OCI-LY7 (cell line): ENCODE results near the gene SP100. TPM values are rescaled to one million over a fixed set of nuclear protein-coding genes. Genes with fewer than 3 reads are reported as not detected.

ENCODE experiments used
- BruUV-seq: library from RNA; stranded (reverse); fragments of 400-500 nt; replicated peaks from 2 replicates; lab custom pipeline; 2021; lab: Mats Ljungman, UMichigan
- CTCF ChIA-PET: fragments of 300-600 bp; sonication (Branson Sonifier 250); formaldehyde crosslinking; loops from one replicate; lab custom pipeline; 2022; ENCODE audit warnings: antibody characterized with exemption; ENCODE audit not compliant: unreplicated experiment; lab: Charles Lee
- POLR2A ChIA-PET: fragments of 300-600 bp; sonication (Branson Sonifier 250); formaldehyde crosslinking; loops from one replicate; lab custom pipeline; 2022; ENCODE audit warnings: antibody characterized with exemption; lab: Charles Lee
- DNase-seq: peaks from one replicate; pipeline ENCODE4 v3.0.0-alpha.2; 2015; ENCODE audit warnings: low spot score
- H2AFZ ChIP-seq: fragments of 200-600 bp; sonication (generic), shearing (Covaris generic); 2 replicates; pipeline ENCODE4 v1.6.1; 2014; ENCODE audit warnings: mild to moderate bottlenecking, antibody characterized with exemption, low read length, moderate library complexity
- H3K27ac ChIP-seq: fragments of 200-600 bp; sonication (generic); 2 replicates; pipeline ENCODE4 v1.5.1; 2014; ENCODE audit warnings: mixed run types, low read depth, mild to moderate bottlenecking, moderate library complexity, low read length, inconsistent platforms; ENCODE audit not compliant: poor library complexity, severe bottlenecking
- H3K36me3 ChIP-seq: fragments of 200-600 bp; sonication (generic); 2 replicates; pipeline ENCODE4 v1.6.1; 2014; ENCODE audit warnings: mild to moderate bottlenecking, antibody characterized with exemption, low read length, moderate library complexity, mixed read lengths; ENCODE audit not compliant: insufficient read depth
- H3K4me1 ChIP-seq: fragments of 200-600 bp; sonication (generic); 2 replicates; pipeline ENCODE4 v1.5.1; 2014; ENCODE audit warnings: mild to moderate bottlenecking, low read length; ENCODE audit not compliant: insufficient read depth, poor library complexity, severe bottlenecking
- H3K4me2 ChIP-seq: fragments of 200-600 bp; sonication (generic); 2 replicates; pipeline ENCODE4 v1.6.1; 2014; ENCODE audit warnings: mild to moderate bottlenecking, low read length
- H3K4me3 ChIP-seq: fragments of 200-600 bp; sonication (generic); 2 replicates; pipeline ENCODE4 v1.5.1; 2014; ENCODE audit warnings: mild to moderate bottlenecking, low read depth, low read length; ENCODE audit not compliant: poor library complexity, severe bottlenecking
- H3K79me2 ChIP-seq: fragments of 200-600 bp; sonication (generic); 2 replicates; pipeline ENCODE4 v1.6.1; 2016; ENCODE audit warnings: low read depth, mild to moderate bottlenecking, low read length, moderate library complexity, mixed read lengths; ENCODE audit not compliant: insufficient read depth
- H3K9me2 ChIP-seq: fragments of 200-600 bp; sonication (generic); 2 replicates; pipeline ENCODE4 v1.6.1; 2016; ENCODE audit warnings: mild to moderate bottlenecking, low read length, mixed read lengths; ENCODE audit not compliant: insufficient read depth
- H3K9me3 ChIP-seq: fragments of 200-600 bp; sonication (generic); 2 replicates; pipeline ENCODE4 v1.6.1; 2014; ENCODE audit warnings: mild to moderate bottlenecking, mixed run types, low read length, mixed read lengths
- H4K20me1 ChIP-seq: fragments of 200-600 bp; sonication (generic); 2 replicates; pipeline ENCODE4 v1.6.1; 2014; ENCODE audit warnings: mild to moderate bottlenecking, antibody characterized with exemption, low read length, moderate library complexity, mixed read lengths; ENCODE audit not compliant: insufficient read depth
- CTCF ChIP-seq: fragments of 200-600 bp; sonication (generic); conservative IDR thresholded peaks from 2 replicates; pipeline ENCODE4 v1.5.1; 2014; ENCODE audit warnings: mild to moderate bottlenecking, antibody characterized with exemption, low read length, moderate library complexity, mixed read lengths
- EZH2phosphoT487 ChIP-seq: fragments of 200-600 bp; sonication (generic); IDR thresholded peaks from 2 replicates; pipeline ENCODE4 v1.6.1; 2018; ENCODE audit warnings: low read depth, borderline replicate concordance, mild to moderate bottlenecking, mixed run types, antibody characterized with exemption, low read length, moderate library complexity, mixed read lengths
- intact Hi-C: fragments of 100-400 bp; cut with micrococcal nuclease; formaldehyde crosslinking; loops from one replicate; pipeline ENCODE4 v1.10.0; 2022; ENCODE audit not compliant: unreplicated experiment
- total RNA-seq, 2 experiments: library from RNA; depleted of rRNA in 1 of 2; stranded (reverse); fragments of >200 nt in 1 of 2; shearing (Covaris generic) in 1 of 2; gene quantifications; 2 replicates each; pipeline ENCODE4 v1.2.3, GENCODE V29; 2014 to 2022

Gene SP100
- total RNA-seq, 2 experiments from 2014 or later, result 44.6 to 54.5 TPM

DNA sequence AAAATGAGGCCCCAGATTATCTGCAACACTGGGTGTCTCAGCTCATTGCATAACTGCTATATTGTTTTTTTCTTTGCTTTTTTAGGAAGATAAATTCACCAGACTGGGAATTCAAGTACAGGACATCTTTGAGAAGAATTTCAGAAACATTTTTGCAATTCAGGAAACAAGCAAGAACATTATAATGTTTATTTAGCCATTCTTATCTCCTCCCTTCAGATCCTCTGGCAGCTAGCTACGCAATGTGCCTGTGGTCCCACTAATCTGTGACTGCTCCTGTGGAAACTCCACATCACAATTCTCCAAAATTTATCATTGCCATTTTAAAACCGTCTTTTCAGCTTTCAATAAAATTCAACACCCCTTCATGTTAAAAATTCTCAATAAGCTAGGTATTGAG lies 126.8 kb downstream of the SP100 start:
- Histone ChIP-seq H3K9me3 (no peaks in the 10 kb centered on the region), H3K4me1 (peaks cover 2% of the 10 kb centered on the region), H4K20me1 (no peaks in the 10 kb centered on the region), H3K9me2 (no peaks in the 10 kb centered on the region), H3K36me3 (no peaks in the 10 kb centered on the region), H2AFZ (no peak overlapping the region), H3K4me2 (no peak overlapping the region), H3K79me2 (no peaks in the 10 kb centered on the region), H3K27ac (no peak overlapping the region), H3K4me3 (no peak overlapping the region)
- TF ChIP-seq CTCF (no peak), EZH2phosphoT487 (no peak)
- intact Hi-C loops, result no loop called here
- POLR2A ChIA-PET, result interaction anchor here (0.6 to 1.5 kb wide), 4 partner anchors 10 to 546 kb away, joined by 3 to 5 read pairs (median 4); no protein-coding TSS in a partner anchor
- no peak for DNase-seq
- BruUV-seq, result no TSS peak
- CTCF ChIA-PET, result no interaction called here

DNA sequence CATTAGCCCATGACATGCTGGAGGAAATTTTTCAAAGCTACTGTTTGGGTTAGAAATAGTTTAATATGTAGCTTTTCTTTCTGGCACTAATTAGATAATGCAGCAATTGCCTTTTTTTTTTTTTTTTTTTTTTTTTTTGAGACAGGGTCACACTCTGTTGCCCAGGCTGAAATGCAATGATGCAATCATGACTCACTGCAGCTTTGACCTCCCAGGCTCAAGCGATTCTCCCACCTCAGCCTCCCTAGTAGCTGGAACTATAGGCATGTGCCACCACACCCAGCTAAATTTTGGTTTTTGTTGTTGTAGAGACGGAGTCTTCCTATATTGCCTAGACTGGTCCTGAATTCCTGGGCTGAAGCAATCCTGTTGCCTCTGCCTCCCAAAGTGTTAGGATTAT lies 136.2 kb downstream of the SP100 start:
- Histone ChIP-seq H3K4me2 (no peak overlapping the region), H2AFZ (no peak overlapping the region), H3K4me3 (no peak overlapping the region), H3K4me1 (peaks cover 7% of the 10 kb centered on the region), H3K9me2 (no peaks in the 10 kb centered on the region), H3K79me2 (no peaks in the 10 kb centered on the region), H3K9me3 (no peaks in the 10 kb centered on the region), H3K36me3 (no peaks in the 10 kb centered on the region), H3K27ac (no peak overlapping the region), H4K20me1 (no peaks in the 10 kb centered on the region)
- POLR2A ChIA-PET, result interaction anchor here (0.5 to 1.6 kb wide), 5 partner anchors 9 to 403 kb away, joined by 3 to 5 read pairs (median 3); no protein-coding TSS in a partner anchor
- CTCF ChIA-PET, result no interaction called here
- intact Hi-C loops, result no loop called here
- TF ChIP-seq CTCF (no peak), EZH2phosphoT487 (no peak)
- DNase-seq, result peak; percentile 13
- no TSS peak for BruUV-seq

DNA sequence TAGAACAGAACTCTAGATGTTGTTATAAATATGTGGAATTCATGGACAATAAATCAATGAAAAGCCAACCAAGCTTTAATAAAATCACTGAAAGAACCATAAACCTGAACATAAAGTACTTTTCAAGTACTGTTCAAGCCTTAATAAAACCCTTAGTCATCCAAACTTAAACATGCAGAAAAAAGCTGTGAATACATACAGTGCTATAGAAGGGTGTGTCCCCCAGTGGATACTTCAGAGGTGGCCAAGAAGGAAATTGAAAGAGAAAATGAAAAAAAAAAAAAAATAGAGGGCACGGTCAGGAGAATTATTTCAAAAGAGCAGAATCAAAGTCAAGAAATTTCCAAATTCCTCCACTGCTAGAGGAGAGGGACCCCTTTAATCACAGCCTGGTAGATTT lies 141.1 kb downstream of the SP100 start:
- CTCF ChIA-PET, result no interaction called here
- no peak overlapping the region for H3K4me3 ChIP-seq
- no peaks in the 10 kb centered on the region for H3K9me3 ChIP-seq
- H2AFZ ChIP-seq, result no peak overlapping the region
- no TSS peak for BruUV-seq
- DNase-seq, result no peak
- H3K4me2 ChIP-seq, result no peak overlapping the region
- H3K4me1 ChIP-seq, result peaks cover 6% of the 10 kb centered on the region
- POLR2A ChIA-PET, result interaction anchor here (1.6 kb wide), 1 partner anchor 14 kb away, joined by 4 read pairs; no protein-coding TSS in a partner anchor
- no peak overlapping the region for H3K27ac ChIP-seq
- H3K9me2 ChIP-seq, result no peaks in the 10 kb centered on the region
- TF ChIP-seq CTCF, result no peak
- no peak for TF ChIP-seq EZH2phosphoT487
- H3K79me2 ChIP-seq, result no peaks in the 10 kb centered on the region
- no peaks in the 10 kb centered on the region for H4K20me1 ChIP-seq
- no peaks in the 10 kb centered on the region for H3K36me3 ChIP-seq
- intact Hi-C loops, result no loop called here
